GM12873 (cell line): ENCODE data around the gene TMEM158.

Source experiments
- TF ChIP-seq, protein P1 (sequence below): IDR thresholded peaks from 2 replicates; pipeline ENCODE4 v1.5.1; 2012; ENCODE audit warnings: low read depth, mild to moderate bottlenecking, moderate library complexity, low read length, control low read depth; ENCODE audit not compliant: insufficient read depth; ENCODE audit errors: missing control alignments

The TMEM158 gene

DNA sequence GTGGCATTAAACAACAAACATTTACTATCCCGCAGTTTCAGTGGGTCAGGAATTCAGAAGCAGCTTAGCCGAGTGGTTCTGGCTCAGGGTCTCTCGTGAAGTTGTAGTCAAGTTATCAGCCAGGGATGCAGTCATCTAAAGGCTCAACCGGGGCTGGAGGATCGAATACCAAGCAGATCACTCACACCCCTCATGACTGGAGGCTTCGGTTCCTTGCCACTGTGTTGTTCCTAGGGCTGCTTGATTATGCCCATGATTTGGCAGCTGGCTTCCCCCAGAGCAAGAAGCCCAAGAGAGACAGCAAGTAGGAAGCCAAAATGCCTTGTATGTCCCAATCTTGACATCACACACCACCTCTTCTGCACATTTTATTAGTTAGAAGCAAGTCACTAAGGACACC, 46.0 kb downstream of the TMEM158 start:
- TF ChIP-seq, protein P1, sequence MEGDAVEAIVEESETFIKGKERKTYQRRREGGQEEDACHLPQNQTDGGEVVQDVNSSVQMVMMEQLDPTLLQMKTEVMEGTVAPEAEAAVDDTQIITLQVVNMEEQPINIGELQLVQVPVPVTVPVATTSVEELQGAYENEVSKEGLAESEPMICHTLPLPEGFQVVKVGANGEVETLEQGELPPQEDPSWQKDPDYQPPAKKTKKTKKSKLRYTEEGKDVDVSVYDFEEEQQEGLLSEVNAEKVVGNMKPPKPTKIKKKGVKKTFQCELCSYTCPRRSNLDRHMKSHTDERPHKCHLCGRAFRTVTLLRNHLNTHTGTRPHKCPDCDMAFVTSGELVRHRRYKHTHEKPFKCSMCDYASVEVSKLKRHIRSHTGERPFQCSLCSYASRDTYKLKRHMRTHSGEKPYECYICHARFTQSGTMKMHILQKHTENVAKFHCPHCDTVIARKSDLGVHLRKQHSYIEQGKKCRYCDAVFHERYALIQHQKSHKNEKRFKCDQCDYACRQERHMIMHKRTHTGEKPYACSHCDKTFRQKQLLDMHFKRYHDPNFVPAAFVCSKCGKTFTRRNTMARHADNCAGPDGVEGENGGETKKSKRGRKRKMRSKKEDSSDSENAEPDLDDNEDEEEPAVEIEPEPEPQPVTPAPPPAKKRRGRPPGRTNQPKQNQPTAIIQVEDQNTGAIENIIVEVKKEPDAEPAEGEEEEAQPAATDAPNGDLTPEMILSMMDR: no peak

- TF ChIP-seq, protein P1: no peak
These were observed 46.9 kb downstream of the TMEM158 start for GRCh38 chr3:45179163-45179562.

DNA sequence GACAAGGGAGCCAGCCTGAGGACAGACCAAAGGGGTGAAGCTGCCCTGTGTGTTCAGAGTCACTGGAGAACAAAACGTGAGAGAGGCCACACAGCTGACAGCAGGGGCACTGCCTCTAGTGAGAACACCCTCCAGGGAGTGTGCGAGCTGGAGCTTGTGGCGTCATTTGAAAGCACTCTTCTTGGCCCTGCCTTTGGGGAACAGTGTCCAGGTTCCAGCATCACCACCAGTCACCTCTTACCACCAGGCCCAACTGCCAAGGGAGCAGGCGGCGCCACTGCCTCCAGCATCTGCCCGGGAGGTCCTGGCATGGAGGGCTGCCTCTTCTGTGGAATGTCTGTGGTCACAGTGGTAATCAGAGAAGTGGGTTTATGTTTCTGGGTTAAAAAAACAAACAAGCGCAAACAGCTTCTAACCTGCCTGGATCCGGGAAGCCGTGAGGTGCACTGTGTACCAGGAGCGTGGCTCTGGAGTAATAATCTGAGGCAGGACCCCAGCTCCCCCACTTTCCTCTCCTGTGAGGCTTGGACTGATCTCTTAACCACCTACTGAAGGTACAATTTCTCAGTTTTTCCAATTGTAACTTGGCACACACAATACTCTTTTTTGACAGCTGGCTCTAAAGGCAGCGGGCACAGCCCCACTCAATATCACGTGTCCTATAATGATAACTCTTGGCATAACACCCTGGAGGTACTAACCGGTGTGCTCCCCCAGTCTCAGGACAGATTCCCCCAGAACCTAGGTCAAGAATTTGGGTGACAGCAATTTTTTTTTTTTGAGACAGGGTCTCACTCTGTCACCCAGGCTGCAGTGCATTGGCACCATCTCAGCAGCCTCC, 47.7 kb downstream of the TMEM158 start:
- TF ChIP-seq, protein P1: no peak

DNA sequence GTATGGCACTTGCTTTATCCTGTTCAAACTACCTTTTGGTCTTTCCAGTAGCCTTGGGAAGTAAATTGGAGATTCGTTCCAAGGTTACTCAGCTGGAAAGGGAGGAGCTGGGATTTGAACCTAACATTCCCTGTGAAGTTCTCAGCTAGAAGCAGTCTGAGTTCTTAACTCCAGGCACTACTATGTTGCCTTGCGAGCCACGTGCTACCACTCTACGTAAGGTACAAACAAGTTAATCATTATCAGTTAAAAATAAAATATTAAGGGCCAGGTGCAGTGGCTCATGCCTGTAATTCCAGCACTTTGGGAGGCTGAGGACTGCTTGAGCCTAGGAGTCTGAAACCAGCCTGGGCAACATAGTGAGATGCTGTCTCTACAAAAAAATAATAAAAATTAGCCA, 49.2 kb downstream of the TMEM158 start:
- TF ChIP-seq, protein P1: no peak
